ENCODE data around the gene INAVA.

GRCh38 chr1:200962631-200963030 is 67.9 kb downstream of the INAVA start:
- TF ChIP-seq CTCF (IDR thresholded peaks at IDR 0.05; ENCODE audit: poor library complexity) = no peak
- no peak for TF ChIP-seq EZH2phosphoT487 (IDR thresholded peaks at IDR 0.05; ENCODE audit: low read depth, severe bottlenecking, unreplicated experiment)
